Parathyroid adenoma (tissue), 2 donors: Measurements from ENCODE around the gene IFITM10.

Source experiments
- H2AFZ ChIP-seq: fragments of 300-600 bp; sonication (generic); one replicate; pipeline ENCODE4 v1.7.0; 2017; ENCODE audit warnings: antibody characterized with exemption, mild to moderate bottlenecking
- H3K27ac ChIP-seq: fragments of 300-600 bp; sonication (generic); one replicate; pipeline ENCODE4 v1.7.0; 2017
- H3K27me3 ChIP-seq: fragments of 300-600 bp; sonication (generic); one replicate; pipeline ENCODE4 v1.7.0; 2017; ENCODE audit warnings: low read length; ENCODE audit not compliant: control insufficient read depth, insufficient read depth
- H3K36me3 ChIP-seq: fragments of 300-600 bp; sonication (generic); one replicate; pipeline ENCODE4 v1.7.0; 2017; ENCODE audit warnings: low read length; ENCODE audit not compliant: control insufficient read depth, insufficient read depth
- H3K4me1 ChIP-seq: fragments of 300-600 bp; sonication (generic); one replicate; pipeline ENCODE4 v1.7.0; 2017; ENCODE audit warnings: control low read depth
- H3K4me2 ChIP-seq: fragments of 300-600 bp; sonication (generic); one replicate; pipeline ENCODE4 v1.7.0; 2017; ENCODE audit warnings: low read length
- H3K4me3 ChIP-seq: fragments of 300-600 bp; sonication (generic); one replicate; pipeline ENCODE4 v1.7.0; 2017; ENCODE audit warnings: low read depth, low read length
- H3K79me2 ChIP-seq: fragments of 300-600 bp; sonication (generic); one replicate; pipeline ENCODE4 v1.7.0; 2017; ENCODE audit warnings: control low read depth
- H3K9ac ChIP-seq: fragments of 300-600 bp; sonication (generic); one replicate; pipeline ENCODE4 v1.7.0; 2017; ENCODE audit warnings: mild to moderate bottlenecking
- H3K9me3 ChIP-seq: fragments of 300-600 bp; sonication (generic); one replicate; pipeline ENCODE4 v1.7.0; 2017; ENCODE audit warnings: low read length; ENCODE audit not compliant: control insufficient read depth
- CTCF ChIP-seq: fragments of 300-600 bp; sonication (generic); IDR thresholded peaks from one replicate; pipeline ENCODE4 v1.7.0; 2017; ENCODE audit warnings: antibody characterized with exemption, mild to moderate bottlenecking
- donor health status: primary hyperparathyroidism.

Gene IFITM10

GRCh38 chr11:1739576-1739975 is 10.8 kb downstream of the IFITM10 start:
- H3K4me2 ChIP-seq: no peak overlapping the region
- TF ChIP-seq CTCF: no peak
- H3K4me3 ChIP-seq: no peak overlapping the region
- H3K36me3 ChIP-seq: no peaks in the 10 kb centered on the region
- peaks cover 2% of the 10 kb centered on the region for H3K4me1 ChIP-seq
- H3K79me2 ChIP-seq: no peaks in the 10 kb centered on the region
- no peak overlapping the region for H3K27ac ChIP-seq
- no peak overlapping the region for H2AFZ ChIP-seq
- no peaks in the 10 kb centered on the region for H3K27me3 ChIP-seq
- no peaks in the 10 kb centered on the region for H3K9me3 ChIP-seq
- H3K9ac ChIP-seq: no peak overlapping the region

- TF ChIP-seq CTCF: no peak
- Histone ChIP-seq H3K27ac (no peak overlapping the region), H2AFZ (no peak overlapping the region), H3K27me3 (no peaks in the 10 kb centered on the region), H3K4me2 (no peak overlapping the region), H3K4me1 (no peaks in the 10 kb centered on the region), H3K36me3 (no peaks in the 10 kb centered on the region), H3K79me2 (no peaks in the 10 kb centered on the region), H3K9me3 (no peaks in the 10 kb centered on the region), H3K4me3 (no peak overlapping the region), H3K9ac (no peak overlapping the region)
Observed at GRCh38 chr11:1738380-1738779, 12.0 kb downstream of the IFITM10 start.

DNA sequence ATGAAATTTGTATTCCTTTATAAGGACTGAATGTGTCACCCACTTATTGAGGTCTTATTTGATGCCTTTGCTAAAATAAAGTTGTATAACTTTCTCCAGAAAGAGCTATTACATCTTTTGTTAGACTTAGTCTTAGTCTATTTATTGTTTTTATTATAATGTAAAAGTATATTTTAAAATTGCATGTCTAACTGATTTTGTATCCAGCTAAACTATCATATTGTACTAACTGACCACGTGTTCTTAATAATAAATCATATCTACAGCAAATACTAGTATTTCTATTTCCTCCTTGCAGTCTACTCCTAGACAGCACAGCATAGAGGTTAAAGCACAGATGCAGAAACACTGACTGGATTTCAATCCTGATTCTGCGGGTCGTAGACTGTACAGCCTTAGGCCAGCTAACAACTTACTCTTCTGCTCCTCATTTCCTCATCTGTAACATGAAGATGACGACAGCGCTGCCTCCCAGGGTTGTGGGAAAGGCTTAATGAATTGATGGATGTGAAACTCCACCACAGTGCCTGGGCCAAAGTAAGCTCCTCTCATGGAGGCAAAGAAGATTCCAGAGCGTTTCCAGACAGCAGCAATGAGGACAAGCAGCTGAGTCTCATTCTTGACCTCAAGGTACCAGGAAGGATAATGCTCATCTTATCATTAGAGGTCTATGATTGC is 13.2 kb downstream of the IFITM10 start:
- H2AFZ ChIP-seq: no peak overlapping the region
- no peak overlapping the region for H3K27ac ChIP-seq
- no peaks in the 10 kb centered on the region for H3K79me2 ChIP-seq
- H3K9me3 ChIP-seq: no peaks in the 10 kb centered on the region
- H3K4me1 ChIP-seq: no peaks in the 10 kb centered on the region
- no peak overlapping the region for H3K4me2 ChIP-seq
- TF ChIP-seq CTCF: no peak
- no peaks in the 10 kb centered on the region for H3K36me3 ChIP-seq
- no peak overlapping the region for H3K9ac ChIP-seq
- H3K4me3 ChIP-seq: no peak overlapping the region
- no peaks in the 10 kb centered on the region for H3K27me3 ChIP-seq

DNA sequence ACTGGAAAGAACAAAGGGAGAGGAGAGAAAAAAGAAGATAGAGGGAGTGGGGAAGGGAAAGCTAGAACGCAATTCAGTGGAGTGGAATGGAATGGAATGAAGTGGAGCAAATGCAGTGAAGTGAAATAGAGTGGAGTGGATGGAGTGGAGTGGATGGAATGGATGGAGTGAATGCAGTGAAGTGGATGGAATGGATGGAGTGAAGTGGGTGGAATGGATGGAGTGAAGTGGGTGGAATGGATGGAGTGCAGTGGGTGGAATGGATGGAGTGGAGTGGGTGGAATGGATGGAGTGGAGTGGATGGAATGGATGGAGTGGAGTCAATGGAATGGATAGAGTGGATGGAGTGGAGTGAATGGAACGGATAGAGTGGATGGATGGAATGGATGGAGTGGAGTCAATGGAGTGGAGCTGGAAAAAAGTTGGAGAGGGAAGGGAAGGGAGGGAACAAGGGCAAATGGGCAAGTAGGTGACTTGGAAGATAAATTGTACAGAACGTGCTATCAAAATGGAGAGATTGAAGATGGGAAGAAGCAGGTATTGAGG is 13.9 kb downstream of the IFITM10 start:
- TF ChIP-seq CTCF: no peak
- no peak overlapping the region for H3K4me2 ChIP-seq
- H3K4me3 ChIP-seq: no peak overlapping the region
- H3K27ac ChIP-seq: no peak overlapping the region
- H3K9me3 ChIP-seq: no peaks in the 10 kb centered on the region
- H3K36me3 ChIP-seq: no peaks in the 10 kb centered on the region
- no peak overlapping the region for H2AFZ ChIP-seq
- no peaks in the 10 kb centered on the region for H3K27me3 ChIP-seq
- H3K4me1 ChIP-seq: no peaks in the 10 kb centered on the region
- H3K79me2 ChIP-seq: no peaks in the 10 kb centered on the region
- H3K9ac ChIP-seq: no peak overlapping the region

DNA sequence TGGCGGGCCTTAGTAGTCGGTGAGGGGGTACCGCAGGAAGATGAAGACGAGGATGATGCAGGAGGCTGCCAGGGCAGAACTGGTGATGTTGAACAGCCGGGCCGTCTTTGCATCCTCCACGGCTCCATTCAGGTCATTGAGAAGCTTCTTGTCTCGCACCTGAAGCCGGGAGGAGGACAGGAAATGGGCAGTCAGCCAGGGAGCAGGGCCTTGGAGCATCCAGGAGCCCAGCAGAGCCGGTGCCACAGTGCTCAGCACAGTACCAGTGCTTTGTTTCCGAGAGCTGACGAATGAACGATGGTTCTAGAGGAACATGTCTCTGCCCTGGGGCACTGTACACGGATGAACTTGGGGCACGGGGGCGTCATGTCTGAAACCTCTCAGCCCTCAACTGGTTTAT is 15.1 kb downstream of the IFITM10 start:
- Histone ChIP-seq H2AFZ (no peak overlapping the region), H3K9me3 (no peaks in the 10 kb centered on the region), H3K27ac (no peak overlapping the region), H3K36me3 (no peaks in the 10 kb centered on the region), H3K27me3 (no peaks in the 10 kb centered on the region), H3K79me2 (no peaks in the 10 kb centered on the region), H3K9ac (no peak overlapping the region), H3K4me1 (no peaks in the 10 kb centered on the region), H3K4me2 (no peak overlapping the region), H3K4me3 (no peak overlapping the region)
- TF ChIP-seq CTCF: no peak
